Hepatocyte (in vitro differentiated cells): ENCODE results near the gene CAPN13. TPM values are rescaled to one million over a fixed set of nuclear protein-coding genes. Genes with fewer than 3 reads are reported as not detected.
A peak's percentile ranks its signal among the peaks of the same experiment; 100 is the strongest.

ENCODE experiments used
- DNase-seq: peaks from one replicate; pipeline ENCODE4 v3.0.0-alpha.2; 2016; ENCODE audit warnings: low spot score
- H2AFZ ChIP-seq: fragments of 200-600 bp; sonication (generic); 2 replicates; pipeline ENCODE4 v1.6.0; 2016; ENCODE audit warnings: antibody characterized with exemption, mild to moderate bottlenecking
- H3K27ac ChIP-seq: fragments of 200-600 bp; sonication (generic); 2 replicates; pipeline ENCODE4 v1.5.1; 2016; ENCODE audit warnings: mild to moderate bottlenecking
- H3K27me3 ChIP-seq: fragments of 200-600 bp; sonication (generic); 2 replicates; pipeline ENCODE4 v1.6.1; 2016
- H3K36me3 ChIP-seq: fragments of 200-600 bp; sonication (generic); replicated peaks from 2 replicates; pipeline ENCODE4 v1.5.1; 2016; ENCODE audit warnings: low read depth; ENCODE audit not compliant: insufficient read depth
- H3K4me1 ChIP-seq: fragments of 200-600 bp; sonication (generic); 2 replicates; pipeline ENCODE4 v1.5.1; 2016; ENCODE audit warnings: mild to moderate bottlenecking, moderate library complexity; ENCODE audit not compliant: insufficient read depth
- H3K4me2 ChIP-seq: fragments of 200-600 bp; sonication (generic); 2 replicates; pipeline ENCODE4 v1.6.0; 2016
- H3K4me3 ChIP-seq: fragments of 200-600 bp; sonication (generic); 2 replicates; pipeline ENCODE4 v1.5.1; 2016; ENCODE audit warnings: mild to moderate bottlenecking
- H3K79me2 ChIP-seq: fragments of 200-600 bp; sonication (generic); 2 replicates; pipeline ENCODE4 v1.6.0; 2017; ENCODE audit warnings: mild to moderate bottlenecking
- H3K9me2 ChIP-seq: fragments of 200-600 bp; sonication (generic); replicated peaks from 2 replicates; pipeline ENCODE4 v1.6.0; 2017; ENCODE audit warnings: mild to moderate bottlenecking; ENCODE audit not compliant: insufficient read depth
- H3K9me3 ChIP-seq: fragments of 200-600 bp; sonication (generic); 2 replicates; pipeline ENCODE4 v1.5.1; 2016; ENCODE audit warnings: low read depth, mild to moderate bottlenecking
- H4K20me1 ChIP-seq: fragments of 200-600 bp; sonication (generic); 2 replicates; pipeline ENCODE4 v1.6.0; 2016; ENCODE audit warnings: mild to moderate bottlenecking; ENCODE audit not compliant: insufficient read depth, poor library complexity, severe bottlenecking
- EZH2 ChIP-seq: fragments of 200-600 bp; sonication (generic); IDR thresholded peaks from 2 replicates; pipeline ENCODE4 v1.6.1; 2016; ENCODE audit warnings: antibody characterized with exemption, mild to moderate bottlenecking, borderline replicate concordance
- EZH2phosphoT487 ChIP-seq: fragments of 200-600 bp; sonication (generic); IDR thresholded peaks from one replicate; pipeline ENCODE4 v1.6.1; 2018; ENCODE audit warnings: antibody characterized with exemption, mild to moderate bottlenecking, low read depth, moderate library complexity; ENCODE audit not compliant: unreplicated experiment, severe bottlenecking
- WGBS: methylation state at CpG from one replicate; pipeline ENCODE4 v1.1.6; 2016; ENCODE audit warnings: low lambda C conversion rate; ENCODE audit errors: missing lambda C conversion rate; 5-methylcytosine and 5-hydroxymethylcytosine counted together
- polyA plus RNA-seq: library from polyadenylated mRNA; unstranded; fragments of >200 nt; fragmentation: Nextera tagmentation; extraction: Ambion mirVana; gene quantifications from 2 replicates; pipeline ENCODE4 v1.2.1, GENCODE V29; 2016
- total RNA-seq: library from RNA; depleted of rRNA; stranded (reverse); fragments of >200 nt; gene quantifications from 2 replicates; pipeline ENCODE4 v1.2.3, GENCODE V29; 2014
- TF ChIP-seq, protein P1 (sequence below): fragments of 200-600 bp; sonication (generic); IDR thresholded peaks from 2 replicates; pipeline ENCODE4 v1.5.1; 2016; ENCODE audit warnings: antibody characterized with exemption, mild to moderate bottlenecking; ENCODE audit not compliant: poor library complexity

CAPN13 gene
- total and polyA plus RNA-seq, 2 experiments from 2014 or later, result 5.9 to 6.0 TPM

- H3K9me3 ChIP-seq, result no peaks in the 10 kb centered on the region
- H3K27me3 ChIP-seq, result no peaks in the 10 kb centered on the region
- H3K4me1 ChIP-seq, result peaks cover 10% of the 10 kb centered on the region
- no peak overlapping the region for H3K4me2 ChIP-seq
- no peaks in the 10 kb centered on the region for H3K79me2 ChIP-seq
- no peaks in the 10 kb centered on the region for H4K20me1 ChIP-seq
- WGBS, result 87% methylated on average over 6 of the region's 6 CpGs
- no peaks in the 10 kb centered on the region for H3K9me2 ChIP-seq
- H3K36me3 ChIP-seq, result no peaks in the 10 kb centered on the region
- TF ChIP-seq EZH2, result no peak
- no peak overlapping the region for H2AFZ ChIP-seq
- H3K27ac ChIP-seq, result peak overlapping the region; percentile 16
- no peak for DNase-seq
- no peak overlapping the region for H3K4me3 ChIP-seq
Measured at GRCh38 chr2:30689496-30690125, 117.6 kb downstream of the CAPN13 start.

GRCh38 chr2:30688956-30689401 is 118.3 kb downstream of the CAPN13 start:
- H3K27me3 ChIP-seq, result no peaks in the 10 kb centered on the region
- no peaks in the 10 kb centered on the region for H3K9me3 ChIP-seq
- no peaks in the 10 kb centered on the region for H3K9me2 ChIP-seq
- no peak overlapping the region for H3K27ac ChIP-seq
- H3K36me3 ChIP-seq, result no peaks in the 10 kb centered on the region
- 61% methylated on average over 4 of the region's 4 CpGs for WGBS
- no peaks in the 10 kb centered on the region for H3K79me2 ChIP-seq
- no peak overlapping the region for H3K4me3 ChIP-seq
- H4K20me1 ChIP-seq, result no peaks in the 10 kb centered on the region
- no peak for DNase-seq
- no peak overlapping the region for H2AFZ ChIP-seq
- TF ChIP-seq EZH2, result no peak
- TF ChIP-seq, protein P1, sequence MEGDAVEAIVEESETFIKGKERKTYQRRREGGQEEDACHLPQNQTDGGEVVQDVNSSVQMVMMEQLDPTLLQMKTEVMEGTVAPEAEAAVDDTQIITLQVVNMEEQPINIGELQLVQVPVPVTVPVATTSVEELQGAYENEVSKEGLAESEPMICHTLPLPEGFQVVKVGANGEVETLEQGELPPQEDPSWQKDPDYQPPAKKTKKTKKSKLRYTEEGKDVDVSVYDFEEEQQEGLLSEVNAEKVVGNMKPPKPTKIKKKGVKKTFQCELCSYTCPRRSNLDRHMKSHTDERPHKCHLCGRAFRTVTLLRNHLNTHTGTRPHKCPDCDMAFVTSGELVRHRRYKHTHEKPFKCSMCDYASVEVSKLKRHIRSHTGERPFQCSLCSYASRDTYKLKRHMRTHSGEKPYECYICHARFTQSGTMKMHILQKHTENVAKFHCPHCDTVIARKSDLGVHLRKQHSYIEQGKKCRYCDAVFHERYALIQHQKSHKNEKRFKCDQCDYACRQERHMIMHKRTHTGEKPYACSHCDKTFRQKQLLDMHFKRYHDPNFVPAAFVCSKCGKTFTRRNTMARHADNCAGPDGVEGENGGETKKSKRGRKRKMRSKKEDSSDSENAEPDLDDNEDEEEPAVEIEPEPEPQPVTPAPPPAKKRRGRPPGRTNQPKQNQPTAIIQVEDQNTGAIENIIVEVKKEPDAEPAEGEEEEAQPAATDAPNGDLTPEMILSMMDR, result no peak
- TF ChIP-seq EZH2phosphoT487, result no peak
- peaks cover 10% of the 10 kb centered on the region for H3K4me1 ChIP-seq
- H3K4me2 ChIP-seq, result no peak overlapping the region

- H3K4me1 ChIP-seq, result peaks cover 10% of the 10 kb centered on the region
- H3K36me3 ChIP-seq, result no peaks in the 10 kb centered on the region
- no peaks in the 10 kb centered on the region for H3K9me2 ChIP-seq
- no peak for TF ChIP-seq EZH2phosphoT487
- TF ChIP-seq EZH2, result no peak
- TF ChIP-seq, protein P1, result no peak
- no peak overlapping the region for H3K4me3 ChIP-seq
- H4K20me1 ChIP-seq, result no peaks in the 10 kb centered on the region
- H3K79me2 ChIP-seq, result no peaks in the 10 kb centered on the region
- no peak overlapping the region for H3K4me2 ChIP-seq
- no peak overlapping the region for H2AFZ ChIP-seq
- no peak overlapping the region for H3K27ac ChIP-seq
- H3K9me3 ChIP-seq, result no peaks in the 10 kb centered on the region
- DNase-seq, result no peak
- 54% methylated on average over 4 of the region's 4 CpGs for WGBS
- no peaks in the 10 kb centered on the region for H3K27me3 ChIP-seq
Measured at GRCh38 chr2:30686669-30687068, 120.6 kb downstream of the CAPN13 start.

GRCh38 chr2:30686000-30686399 is 121.2 kb downstream of the CAPN13 start:
- Histone ChIP-seq H3K79me2 (no peaks in the 10 kb centered on the region), H3K9me2 (no peaks in the 10 kb centered on the region), H3K36me3 (no peaks in the 10 kb centered on the region), H3K4me3 (no peak overlapping the region), H3K4me2 (peak overlapping the region; percentile 13), H3K9me3 (no peaks in the 10 kb centered on the region), H3K27ac (peak overlapping the region; percentile 54), H3K4me1 (peaks cover 10% of the 10 kb centered on the region), H3K27me3 (no peaks in the 10 kb centered on the region), H4K20me1 (no peaks in the 10 kb centered on the region), H2AFZ (no peak overlapping the region)
- peak; percentile 73 for DNase-seq
- TF ChIP-seq, protein P1, result peak; percentile 47
- TF ChIP-seq EZH2phosphoT487 (no peak), EZH2 (no peak)
- 55% methylated on average over 2 of the region's 2 CpGs for WGBS
